A549 treated with CORT108297 at 1 μM for 4 hours (cell line): ENCODE data around the gene ZNF142. TPM values are rescaled to one million over a fixed set of nuclear protein-coding genes. Genes with fewer than 3 reads are reported as not detected.

Experiments used
- total RNA-seq: library from RNA; stranded (reverse); fragments of 200-300 nt; extraction: Qiagen RNA extraction; gene quantifications from 5 replicates; pipeline ENCODE4 v1.2.3, GENCODE V29; 2022

The ZNF142 gene
- 13.3 to 19.9 TPM (median 16.8 TPM) in 5 replicates for total RNA-seq

GRCh38 chr2:218659258-218659987, at the start of gene ZNF142, which contains the start of gene BCS1L:
TSS of gene ZNF142 (minus strand) at chr2:218659623. CDS start at chr2:218656429, 3,194 bp downstream.
TSS of gene BCS1L (plus strand) at chr2:218659683. CDS start at chr2:218660988, 1,305 bp downstream.

GRCh38 chr2:218671654-218672566, 12.5 kb upstream of the ZNF142 start, which contains the start of the genes RNF25 and STK36:
TSS of gene RNF25 (minus strand) at chr2:218672002. CDS start at chr2:218671970, 32 bp downstream.
TSS of gene STK36 (plus strand) at chr2:218672086. CDS start at chr2:218672830, 744 bp downstream.

GRCh38 chr2:218607436-218608115, 51.8 kb downstream of the ZNF142 start, which contains the start of gene PLCD4:
TSS of gene PLCD4 (plus strand) at chr2:218607899. CDS start at chr2:218615740, 7,841 bp downstream.

Other genes starting within 250 kb of the ZNF142 start
- gene VIL1, start 240.5 kb downstream of the ZNF142 start, total RNA-seq: 0.17 to 0.37 TPM (median 0.25 TPM) in 5 replicates
- 4.3 to 5.9 TPM (median 4.8 TPM) in 5 replicates for gene USP37, start 91.3 kb downstream of the ZNF142 start, total RNA-seq
- 44.4 to 50.5 TPM (median 45.4 TPM) in 5 replicates for gene CNOT9, start 90.8 kb downstream of the ZNF142 start, total RNA-seq
- 0.33 to 0.59 TPM (median 0.40 TPM) in 5 replicates for gene PLCD4, start 51.7 kb downstream of the ZNF142 start, total RNA-seq
- 42.9 to 50.7 TPM (median 48.9 TPM) in 5 replicates for gene BCS1L, start 60 bp upstream of the ZNF142 start, total RNA-seq
- 42.2 to 48.9 TPM (median 44.7 TPM) in 5 replicates for gene RNF25, start 12.4 kb upstream of the ZNF142 start, total RNA-seq
- gene STK36, start 12.5 kb upstream of the ZNF142 start, total RNA-seq: 9.6 to 14.8 TPM (median 13.9 TPM) in 5 replicates
- gene TTLL4, start 51.2 kb upstream of the ZNF142 start, total RNA-seq: 22.8 to 29.3 TPM (median 26.1 TPM) in 5 replicates
- 0.12 to 0.18 TPM (median 0.15 TPM) in 5 replicates for gene CYP27A1, start 122.5 kb upstream of the ZNF142 start, total RNA-seq
- not detected in 5 replicates for gene PRKAG3, start 172.2 kb upstream of the ZNF142 start, total RNA-seq
- gene WNT6, start 200.2 kb upstream of the ZNF142 start, total RNA-seq: 0.05 to 0.28 TPM (median 0.17 TPM) in 4 of 5 replicates, not detected in the other
- 0.05 to 0.18 TPM (median 0.07 TPM) in 5 replicates for gene WNT10A, start 221.2 kb upstream of the ZNF142 start, total RNA-seq